K562 (cell line): ENCODE data around the gene HAPLN2. TPM values are rescaled to one million over a fixed set of nuclear protein-coding genes. Genes with fewer than 3 reads are reported as not detected.

ENCODE experiments used
- CTBP1 ChIP-seq: fragments of 450-650 bp; IDR thresholded peaks from 2 replicates; pipeline ENCODE4 v1.6.1; 2016; ENCODE audit warnings: borderline replicate concordance
- CTCF ChIP-seq, 3 experiments: IDR thresholded peaks in 2 of 3; conservative IDR thresholded peaks in 1 of 3; 2 replicates each; pipeline ENCODE4 v1.5.1; 2011 to 2012; ENCODE audit warnings: low read length in 3 of 3, mild to moderate bottlenecking in 3 of 3, control low read depth in 2 of 3, improper control_type of control experiment in 1 of 3, inconsistent platforms in 1 of 3, low read depth in 1 of 3, mixed read lengths in 1 of 3, moderate library complexity in 1 of 3; ENCODE audit not compliant: insufficient read depth in 2 of 3
- GMEB1 ChIP-seq: fragments of 250-450 bp; sonication (Bioruptor Pico); IDR thresholded peaks from 2 replicates; pipeline ENCODE4 v1.4.0; 2020; ENCODE audit warnings: mild to moderate bottlenecking
- PTTG1 ChIP-seq: fragments of 450-650 bp; IDR thresholded peaks from 2 replicates; pipeline ENCODE4 v1.6.1; 2016; ENCODE audit warnings: low read depth, mild to moderate bottlenecking, missing genetic modification characterization, missing compliant biosample characterization
- REST ChIP-seq, 2 experiments: fragments of 450-650 bp; formaldehyde crosslinking in 1 of 2; IDR thresholded peaks; 2 replicates each; pipeline versions ENCODE4 v1.4.0 to v1.6.1; 2014 to 2020; ENCODE audit warnings: mild to moderate bottlenecking in 2 of 2, borderline replicate concordance in 1 of 2, low read depth in 1 of 2
- SMARCA4 ChIP-seq: fragments of 450-650 bp; IDR thresholded peaks from 2 replicates; pipeline ENCODE4 v1.6.1; 2016
- SMC3 ChIP-seq: conservative IDR thresholded peaks from 2 replicates; pipeline ENCODE4 v1.6.1; 2011; ENCODE audit warnings: low read depth, low read length, improper control_type of control experiment; ENCODE audit not compliant: insufficient read depth
- STAT6 ChIP-seq: sonication (generic); formaldehyde crosslinking; IDR thresholded peaks from 2 replicates; pipeline ENCODE4 v1.8.1; 2023; ENCODE audit warnings: mild to moderate bottlenecking, missing genetic modification reagents
- USF1 ChIP-seq: sonication (generic); formaldehyde crosslinking; IDR thresholded peaks from 2 replicates; pipeline ENCODE4 v1.9.0; 2022; ENCODE audit warnings: mild to moderate bottlenecking, missing genetic modification reagents
- USF2 ChIP-seq: sonication (generic); formaldehyde crosslinking; IDR thresholded peaks from 2 replicates; pipeline ENCODE4 v1.5.0; 2020; ENCODE audit warnings: missing genetic modification reagents
- polyA plus RNA-seq, 8 experiments: library from polyadenylated mRNA; depleted of rRNA in 4 of 8; stranded (reverse) in 5 of 8; unstranded in 3 of 8; fragments of >200 nt; fragmentation: Nextera tagmentation in 2 of 8; fragmentation: Illumina TruSeq in 1 of 8; extraction: Ambion mirVana in 2 of 8; extraction: Trizol in 1 of 8; gene quantifications; 2 replicates each; pipeline versions ENCODE4 v1.2.1 to v1.2.3, GENCODE V29; 2011 to 2014; ENCODE audit warnings: inconsistent platforms in 1 of 8, missing spikeins in 1 of 8
- total RNA-seq, 7 experiments: library from RNA; depleted of rRNA in 6 of 7; stranded (reverse); fragments of >200 nt in 6 of 7; fragmentation: Illumina TruSeq in 2 of 7; extraction: Trizol in 2 of 7; gene quantifications; 2 replicates each; pipeline versions ENCODE4 v1.2.1 to v1.2.3, GENCODE V29; 2011 to 2021; ENCODE audit warnings: low replicate concordance in 1 of 7

The HAPLN2 gene
- total and polyA plus RNA-seq, 9 of the 15 experiments (the other 6 are each of a cell fraction or from before 2014, with no cell fraction given) = 0.14 to 5.2 (median 3.8) TPM; not detected in 4

- TF ChIP-seq REST (IDR thresholded peaks at IDR 0.05; ENCODE audit: borderline replicate concordance) (peak; percentile 93), REST (CRISPR knock-in tag; IDR thresholded peaks at IDR 0.05; ENCODE audit: low read depth) (no peak), STAT6 (no peak), USF2 (peak; percentile 42), CTBP1 (0 out of 2 replicates have a peak, but pooled peaks have one; percentile 11), SMC3 (peak; percentile 77), USF1 (CRISPR knock-in tag) (peak; percentile 72), GMEB1 (CRISPR knock-in tag) (no peak), CTCF (IDR thresholded peaks at IDR 0.05 in 2 of 3, conservative IDR thresholded peaks at IDR 0.05 in 1 of 3; ENCODE audit: insufficient read depth in 2 of 3, low read depth in 1 of 3, low read length in 3 of 3) (peak; percentile 86 to 89 (median 87)), PTTG1 (tag) (no peak), SMARCA4 (peak; percentile 77)
These were observed 8.2 kb downstream of the HAPLN2 start (continued) for GRCh38 chr1:156627313-156627880.
